ENCODE measurements around the gene SFMBT1.

- TF ChIP-seq CTCF (IDR thresholded peaks at IDR 0.05; ENCODE audit: poor library complexity) (no peak), EZH2phosphoT487 (IDR thresholded peaks at IDR 0.05; ENCODE audit: low read depth, severe bottlenecking, unreplicated experiment) (no peak), EZH2 (IDR thresholded peaks at IDR 0.05; ENCODE audit: borderline replicate concordance) (no peak)
These were observed 166.3 kb downstream of the SFMBT1 start for GRCh38 chr3:52879581-52879980.

All from hepatocyte (in vitro differentiated cells).